Measurements from ENCODE around the gene S1PR3.

Gene S1PR3

GRCh38 chr9:88998911-88999310 lies 7.6 kb downstream of the S1PR3 start:
- no peak for DNase-seq (ENCODE audit: low spot score)
- no peak for TF ChIP-seq CTCF (IDR thresholded peaks at IDR 0.05; ENCODE audit: extremely low read depth, insufficient read depth, missing control alignments)
- in situ Hi-C loops (cut with MboI; ENCODE audit: low pct_unique_long_range_greater_than_20kb, low sequenced_read_pairs, unreplicated experiment), result loop anchor here (10.0 kb wide), 1 partner anchor 404 kb away; no protein-coding TSS in a partner anchor

- DNase-seq (ENCODE audit: low spot score), result no peak
- no peak for TF ChIP-seq CTCF (IDR thresholded peaks at IDR 0.05; ENCODE audit: extremely low read depth, insufficient read depth, missing control alignments)
- in situ Hi-C loops (cut with MboI; ENCODE audit: low pct_unique_long_range_greater_than_20kb, low sequenced_read_pairs, unreplicated experiment), result no loop called here
Observed at GRCh38 chr9:89000371-89000781, 9.1 kb downstream of the S1PR3 start.

GRCh38 chr9:89000973-89001916 lies 10.0 kb downstream of the S1PR3 start:
- in situ Hi-C loops (cut with MboI; ENCODE audit: low pct_unique_long_range_greater_than_20kb, low sequenced_read_pairs, unreplicated experiment), result no loop called here
- peak; percentile 78 for DNase-seq (ENCODE audit: low spot score)
- TF ChIP-seq CTCF (IDR thresholded peaks at IDR 0.05; ENCODE audit: extremely low read depth, insufficient read depth, missing control alignments), result peak; percentile 78

- no peak for TF ChIP-seq CTCF (IDR thresholded peaks at IDR 0.05; ENCODE audit: extremely low read depth, insufficient read depth, missing control alignments)
- in situ Hi-C loops (cut with MboI; ENCODE audit: low pct_unique_long_range_greater_than_20kb, low sequenced_read_pairs, unreplicated experiment), result no loop called here
- no peak for DNase-seq (ENCODE audit: low spot score)
Observed at GRCh38 chr9:89001917-89002540, 10.8 kb downstream of the S1PR3 start.

- no peak for TF ChIP-seq CTCF (IDR thresholded peaks at IDR 0.05; ENCODE audit: extremely low read depth, insufficient read depth, missing control alignments)
- DNase-seq (ENCODE audit: low spot score), result no peak
- in situ Hi-C loops (cut with MboI; ENCODE audit: low pct_unique_long_range_greater_than_20kb, low sequenced_read_pairs, unreplicated experiment), result no loop called here
Observed at GRCh38 chr9:89002987-89003386, 11.7 kb downstream of the S1PR3 start.

GRCh38 chr9:89005323-89005722 lies 14.1 kb downstream of the S1PR3 start:
- no peak for DNase-seq (ENCODE audit: low spot score)
- TF ChIP-seq CTCF (IDR thresholded peaks at IDR 0.05; ENCODE audit: extremely low read depth, insufficient read depth, missing control alignments), result no peak
- in situ Hi-C loops (cut with MboI; ENCODE audit: low pct_unique_long_range_greater_than_20kb, low sequenced_read_pairs, unreplicated experiment), result no loop called here
